Renal cortical epithelial cell (primary cell): Measurements from ENCODE around the gene REN. TPM values are rescaled to one million over a fixed set of nuclear protein-coding genes. Genes with fewer than 3 reads are reported as not detected.

Experiments
- DNase-seq: peaks from one replicate; pipeline ENCODE4 v3.0.0-alpha.2; 2011; ENCODE audit warnings: low read depth
- total RNA-seq: library from RNA; depleted of rRNA; stranded (reverse); fragments of >200 nt; gene quantifications from 2 replicates; pipeline ENCODE4 v1.2.3, GENCODE V29; 2014

REN gene
- total RNA-seq, 1 donor from 2014 or later, result not detected

DNA sequence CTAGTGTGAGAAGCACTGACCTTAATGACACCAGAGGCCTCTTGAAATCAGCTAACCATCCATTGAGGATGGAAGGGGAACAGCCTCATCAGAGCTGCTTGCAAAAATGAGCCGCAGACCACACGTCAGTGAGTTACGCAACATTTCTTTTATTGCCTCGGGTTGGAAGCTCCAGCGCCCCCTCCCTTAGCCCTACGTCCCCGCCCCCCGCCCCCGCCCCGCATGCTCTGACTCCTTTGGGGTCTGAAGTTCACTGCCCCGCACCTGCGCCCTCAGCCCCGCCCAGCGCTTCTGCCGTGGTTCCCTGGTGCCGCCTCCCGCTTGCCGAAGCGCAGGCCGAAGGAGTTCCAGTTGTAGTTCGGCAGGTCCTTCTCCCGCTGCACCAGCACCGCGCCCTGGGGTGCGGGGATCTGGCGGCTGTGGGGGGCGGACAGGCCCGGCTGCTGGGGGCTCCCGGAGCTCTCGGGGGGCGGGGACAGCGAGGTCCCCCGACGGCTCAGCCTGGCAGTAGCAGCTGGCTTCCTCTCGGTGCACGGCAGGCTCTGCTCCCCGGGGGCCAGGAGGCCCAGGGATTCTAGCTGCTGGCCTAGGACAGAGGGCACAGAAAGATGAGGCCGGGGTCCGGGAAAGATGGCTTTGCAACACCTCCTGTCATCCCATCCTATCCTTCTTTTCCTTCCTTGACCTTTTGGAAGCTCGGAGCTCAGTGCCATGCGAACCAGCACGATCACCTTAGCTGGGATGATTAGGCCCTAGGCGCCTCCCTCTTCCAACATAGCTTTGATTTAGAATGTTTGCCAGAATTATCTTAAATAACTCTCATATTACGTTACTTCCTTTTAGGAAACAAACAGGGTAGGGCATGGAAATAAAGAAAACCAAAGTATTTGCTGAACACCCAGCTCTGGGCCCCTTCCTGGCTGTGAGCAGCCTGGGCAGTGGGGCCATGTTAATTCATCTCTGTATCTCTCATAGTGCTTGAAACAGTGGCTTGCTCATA is 24.4 kb upstream of the REN start:
- peak; percentile 87 for DNase-seq

DNA sequence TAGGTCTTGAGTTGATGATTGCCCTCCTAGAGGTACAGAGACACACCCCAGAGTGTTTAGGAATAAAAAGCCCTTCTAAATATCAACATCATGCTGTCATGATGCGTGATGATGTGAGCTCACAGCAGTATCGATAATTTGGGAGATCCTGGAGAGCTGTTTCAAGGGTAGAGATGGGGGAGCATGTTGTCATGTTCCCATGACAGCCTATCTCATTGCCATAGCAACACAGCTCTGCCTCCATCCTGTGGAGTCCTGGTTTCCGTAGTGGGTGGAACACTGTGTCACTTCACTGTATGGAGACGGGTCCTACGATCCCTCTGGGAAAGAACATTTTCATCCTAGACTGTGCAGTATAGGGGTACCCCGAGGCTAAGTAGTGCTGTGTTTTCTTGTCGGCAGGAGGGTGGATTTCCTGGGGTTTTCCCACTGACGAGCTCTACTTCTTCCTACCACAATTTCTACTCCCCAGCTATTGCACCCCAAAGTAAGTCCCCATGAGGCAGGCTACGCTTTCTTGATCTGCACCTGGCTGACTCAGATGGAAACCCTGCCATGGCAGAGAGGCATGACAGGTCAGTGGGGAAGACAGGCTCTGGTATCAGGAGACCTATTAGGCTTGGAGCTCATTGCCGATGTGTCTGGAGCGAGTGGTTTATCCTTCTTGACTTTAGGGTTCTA is 23.0 kb upstream of the REN start:
- no peak for DNase-seq

- DNase-seq, result no peak
Observed at GRCh38 chr1:204186597-204186996, 20.5 kb upstream of the REN start.

DNA sequence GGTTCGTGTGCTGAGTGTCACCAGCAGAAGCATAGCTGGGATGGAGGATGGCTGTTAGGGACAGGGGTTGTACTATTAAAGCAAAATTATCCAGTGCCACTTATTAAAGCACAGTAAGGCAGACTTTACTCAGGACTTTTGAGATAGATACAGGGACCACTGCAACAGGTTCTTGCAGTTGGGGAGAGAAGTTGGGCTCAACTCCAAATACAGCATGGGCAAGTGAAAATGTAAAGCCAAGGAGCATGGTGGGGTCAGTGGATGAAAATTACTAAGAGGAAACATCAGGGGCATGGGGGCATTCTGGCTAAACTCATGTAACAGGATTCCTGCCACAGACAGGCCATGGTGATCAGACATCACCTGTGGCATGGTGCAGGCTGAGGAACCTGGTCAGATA is 15.0 kb upstream of the REN start:
- DNase-seq, result no peak

GRCh38 chr1:204180133-204180532 is 14.0 kb upstream of the REN start:
- DNase-seq, result no peak

DNA sequence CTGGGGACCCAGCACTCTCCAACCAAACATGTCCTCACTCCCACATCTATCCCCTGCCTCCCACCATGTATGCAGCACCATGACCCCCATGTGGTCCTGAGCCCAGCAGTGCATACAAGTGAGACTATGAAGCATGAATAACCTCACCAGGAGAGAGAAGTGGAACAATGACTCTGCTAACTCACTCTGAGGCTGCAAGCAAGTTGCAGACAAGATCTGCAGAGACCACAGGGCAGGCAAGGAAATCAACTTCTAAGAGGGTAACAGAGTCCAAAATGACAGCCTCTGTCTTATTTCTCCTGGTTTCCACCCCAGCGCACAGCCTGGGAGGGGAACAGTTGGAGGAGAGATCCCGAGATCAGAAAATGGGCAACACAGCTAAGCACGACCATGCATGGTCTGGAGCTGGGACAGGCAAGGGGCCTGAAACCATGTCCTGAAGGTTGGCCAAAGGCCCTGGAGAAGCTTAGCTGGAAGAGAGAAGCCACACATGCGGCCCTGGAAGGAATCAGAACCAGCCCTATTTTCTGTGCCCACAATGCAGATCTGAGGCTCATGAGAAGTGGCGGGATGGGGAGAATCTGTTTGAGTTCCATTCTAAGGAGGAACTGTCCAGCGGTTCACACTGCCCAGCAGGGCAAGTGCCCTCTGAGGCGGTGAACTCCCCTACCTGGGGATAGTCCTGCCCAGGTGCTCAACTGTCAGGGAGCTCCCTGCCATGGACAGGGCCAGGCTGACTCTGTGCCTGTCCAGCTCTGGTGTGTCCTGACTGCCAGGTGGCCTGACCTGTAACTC is 12.5 kb upstream of the REN start:
- DNase-seq, result no peak

DNA sequence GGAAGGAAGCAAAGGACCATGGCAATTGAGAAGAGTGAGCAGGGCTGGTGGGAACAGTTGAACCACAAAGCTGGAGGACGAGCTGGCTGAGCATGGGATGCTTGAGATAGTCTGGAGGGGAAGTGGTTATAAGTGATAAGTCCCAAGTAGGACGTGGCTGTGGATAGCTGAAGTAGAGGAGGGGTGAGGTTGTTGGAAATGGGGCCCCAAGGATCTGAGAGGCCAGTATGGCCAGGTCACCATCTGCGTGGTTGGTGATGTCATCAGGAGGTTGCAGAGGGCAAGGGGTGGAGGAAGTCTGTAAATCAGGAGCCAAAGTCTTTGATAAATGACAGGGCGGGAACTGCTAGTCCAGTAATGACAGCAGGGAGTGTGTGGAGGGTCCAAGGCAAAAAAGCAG is 11.0 kb upstream of the REN start:
- no peak for DNase-seq

DNA sequence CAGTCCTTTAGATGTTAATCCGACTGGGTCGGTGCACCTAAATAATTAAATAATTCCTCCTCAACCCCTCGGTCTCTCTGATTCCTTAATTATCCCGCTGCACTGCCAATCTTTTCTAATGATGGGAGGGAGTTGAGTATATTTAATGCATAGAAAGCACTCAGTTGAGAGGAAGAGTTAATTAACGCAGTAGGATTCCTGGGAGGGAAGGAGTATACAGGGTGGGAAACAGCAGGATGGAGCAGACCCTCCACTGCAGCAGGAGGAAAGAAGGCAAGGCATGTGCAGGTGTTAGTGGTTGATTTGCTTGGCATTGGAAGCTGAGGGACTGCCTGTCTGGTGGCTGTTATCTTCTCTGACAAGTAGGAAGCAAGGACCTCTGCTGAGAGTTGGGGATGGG is 9.9 kb upstream of the REN start:
- no peak for DNase-seq

GRCh38 chr1:204174958-204175357 is 8.8 kb upstream of the REN start:
- peak; percentile 22 for DNase-seq

DNA sequence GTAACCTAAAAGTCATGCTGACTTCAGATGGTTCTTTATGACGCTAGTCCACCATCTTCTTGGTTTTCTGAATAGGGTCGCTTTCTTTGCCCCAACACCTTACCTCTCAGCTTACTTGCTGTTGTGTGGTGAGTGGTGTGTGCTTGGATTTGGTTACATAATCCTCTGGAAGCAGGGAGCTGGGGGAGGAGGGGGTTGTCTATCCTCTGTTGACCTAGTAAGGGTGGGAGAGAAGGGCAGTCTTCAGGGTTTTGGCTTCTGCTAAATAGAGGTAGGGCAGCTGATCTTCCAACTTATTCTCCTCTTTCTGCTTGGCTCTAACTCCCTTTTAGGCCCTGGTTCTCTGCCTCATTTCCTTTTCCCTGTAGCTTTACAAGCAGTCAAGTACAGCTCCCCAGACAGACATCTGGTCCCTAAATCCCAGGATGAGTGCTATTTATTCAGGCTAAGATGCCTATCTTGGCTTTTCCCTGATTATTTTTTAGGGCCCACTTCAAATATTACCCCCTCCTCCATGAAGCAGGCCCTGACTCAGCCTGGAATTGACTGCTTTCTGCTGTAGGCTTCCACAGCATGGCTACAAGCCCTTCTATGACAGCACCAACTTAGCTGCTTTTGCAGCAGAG is 6.4 kb upstream of the REN start:
- no peak for DNase-seq

GRCh38 chr1:204171751-204172178 is 5.6 kb upstream of the REN start:
- DNase-seq, result peak; percentile 97

DNA sequence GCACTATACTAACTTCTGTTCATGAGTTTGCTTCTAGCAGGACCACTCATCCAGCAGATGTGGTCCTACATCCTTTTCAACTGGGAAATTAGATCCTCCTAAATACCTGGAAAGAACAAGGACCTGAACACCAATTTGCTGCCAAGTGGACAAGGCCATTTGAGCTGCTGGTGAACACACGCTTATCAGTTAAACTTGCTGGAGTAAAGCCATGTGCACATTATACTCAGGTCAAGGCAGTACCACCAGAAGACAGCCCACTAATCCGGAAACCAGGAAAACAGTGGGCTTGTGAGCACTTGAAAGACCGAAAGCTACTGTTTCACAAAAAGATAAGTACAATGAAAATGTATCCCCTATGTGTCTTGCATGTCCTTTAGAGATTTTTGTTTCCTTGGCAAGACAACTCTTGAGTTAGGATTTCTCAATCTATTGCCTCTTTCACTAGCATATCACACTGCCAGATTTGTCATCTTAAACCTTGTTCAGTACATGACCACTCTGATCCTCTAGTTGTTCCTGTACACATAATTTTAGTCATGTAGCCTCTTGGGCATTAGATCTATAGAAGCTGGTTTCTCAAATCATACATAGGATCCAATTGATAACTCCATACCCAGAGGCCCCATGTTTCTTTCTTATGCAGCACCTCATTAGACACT is 4.5 kb upstream of the REN start:
- DNase-seq, result no peak

GRCh38 chr1:204169858-204170257 is 3.7 kb upstream of the REN start:
- DNase-seq, result no peak

DNA sequence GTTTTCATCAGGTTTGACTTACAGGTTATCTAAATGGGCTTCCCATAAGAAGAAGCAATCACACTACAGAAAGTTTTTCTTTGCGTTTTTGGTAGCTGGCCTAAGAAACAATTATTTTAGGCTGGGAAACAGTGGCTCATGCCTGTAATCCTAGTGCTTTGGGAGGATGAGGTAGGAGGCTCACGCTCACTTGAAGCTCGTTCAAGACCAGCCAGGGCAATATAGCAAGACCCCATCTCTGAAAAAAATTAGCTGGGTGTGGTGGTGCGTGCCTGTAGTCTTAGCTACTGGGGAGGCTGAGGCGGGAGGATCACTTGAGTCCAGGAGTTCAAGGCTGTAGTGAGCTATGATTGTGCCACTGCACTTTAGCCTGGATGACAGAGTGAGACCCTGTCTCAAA is 1.6 kb upstream of the REN start:
- DNase-seq, result no peak

DNA sequence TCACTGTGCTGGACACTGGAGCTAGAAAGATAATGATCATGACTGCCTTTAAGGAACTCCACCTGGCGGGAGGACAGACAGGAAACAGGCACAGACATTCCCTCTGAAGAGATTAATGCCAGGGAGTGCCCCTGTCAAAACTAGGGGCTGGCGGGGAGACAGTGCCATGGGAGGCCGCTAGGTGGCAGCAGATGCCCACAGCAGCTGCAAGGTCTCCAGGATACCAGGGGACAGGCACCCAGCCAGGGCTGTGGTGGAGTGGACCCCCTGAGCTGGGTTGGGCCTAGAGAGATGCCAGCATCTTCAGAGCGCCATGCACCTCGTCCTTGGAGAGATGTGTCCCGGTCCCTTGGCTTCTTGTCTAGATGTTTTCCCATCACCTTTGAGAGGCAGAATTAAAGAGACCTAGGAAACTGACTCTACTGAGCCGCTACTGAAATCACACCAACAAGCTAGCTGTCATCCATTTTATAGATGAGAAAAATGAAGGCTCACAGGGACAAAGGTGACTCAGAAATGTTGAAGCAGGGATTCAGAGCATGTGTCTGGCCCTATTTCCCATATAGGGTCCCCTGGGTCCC is 3.6 kb downstream of the REN start:
- DNase-seq, result peak; percentile 57

GRCh38 chr1:204161609-204162493 is 4.3 kb downstream of the REN start:
- DNase-seq, result no peak

DNA sequence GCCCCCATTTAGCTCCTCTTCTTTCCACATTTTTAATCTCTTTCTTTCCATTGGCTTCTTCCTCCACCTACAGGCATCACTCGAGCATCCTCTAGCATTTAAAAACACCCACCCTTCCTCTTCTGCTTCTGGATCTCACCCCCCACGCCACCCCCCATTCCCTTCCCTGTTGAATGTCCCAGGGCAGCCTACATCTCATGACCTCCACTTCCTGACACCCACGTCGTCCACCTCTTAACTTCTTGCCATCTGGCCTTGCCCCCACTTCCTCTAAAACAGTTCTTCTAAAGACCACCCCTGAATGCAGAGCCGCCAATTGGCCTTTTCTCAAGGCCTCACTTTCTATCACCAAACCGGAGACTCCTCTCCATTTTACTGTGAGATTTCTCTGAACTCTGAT is 8.2 kb downstream of the REN start:
- DNase-seq, result no peak

DNA sequence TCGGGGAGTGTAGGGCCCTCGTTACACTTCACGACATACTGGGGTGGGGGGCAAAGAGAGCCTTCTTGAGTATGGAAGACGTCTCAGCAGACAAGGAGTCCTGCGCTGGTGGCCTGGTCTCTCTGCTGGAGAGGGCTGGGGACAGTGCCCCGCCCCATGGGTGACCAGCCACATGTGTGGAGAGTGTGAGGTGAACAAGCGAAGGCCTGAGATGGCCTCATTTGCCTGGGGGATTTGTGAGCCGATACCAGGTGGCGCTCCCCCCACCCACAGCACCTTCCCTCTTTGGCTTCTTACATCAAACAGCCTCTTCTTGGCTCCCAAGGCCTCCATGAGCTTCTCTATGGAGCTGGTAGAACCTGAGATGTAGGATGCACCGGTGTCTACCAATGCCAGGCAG is 10.3 kb downstream of the REN start:
- no peak for DNase-seq

DNA sequence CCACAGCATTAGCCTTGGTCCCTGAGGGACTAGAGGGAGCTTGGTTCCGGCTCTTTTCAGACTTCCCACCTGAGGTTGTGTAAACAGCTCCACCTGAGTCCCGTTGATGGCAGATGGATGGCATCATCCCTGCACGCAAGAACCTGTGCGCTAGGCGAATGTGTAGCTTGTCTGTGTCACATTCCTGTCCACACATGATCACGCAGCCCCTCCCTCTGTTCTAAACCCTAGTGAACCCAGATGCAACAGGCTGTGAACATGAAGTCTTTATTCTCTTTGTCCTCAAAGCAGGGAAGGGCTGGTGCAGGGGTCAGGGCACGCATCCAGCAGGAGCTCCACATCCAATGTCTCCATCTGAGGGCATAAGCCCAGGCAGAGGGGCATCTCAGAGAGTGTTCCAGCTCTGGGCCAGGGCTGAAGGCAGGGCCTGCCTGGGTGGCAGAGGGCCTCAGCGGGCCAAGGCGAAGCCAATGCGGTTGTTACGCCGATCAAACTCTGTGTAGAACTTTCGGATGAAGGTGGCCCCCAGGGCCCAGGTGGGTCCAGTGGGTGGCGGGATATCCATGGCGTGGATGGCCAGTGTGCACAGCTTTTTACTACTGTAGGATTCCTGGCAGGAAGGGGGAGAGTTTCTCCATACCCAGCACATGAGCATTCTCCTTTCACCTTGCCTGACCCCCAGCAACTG is 11.4 kb downstream of the REN start:
- DNase-seq, result no peak
